Testis (tissue), 3 donors: ENCODE data around the gene MAGED2. TPM values are rescaled to one million over a fixed set of nuclear protein-coding genes. Genes with fewer than 3 reads are reported as not detected.

Experiments used
- DNase-seq: peaks from one replicate; pipeline ENCODE4 v3.0.0-alpha.2; 2019
- H3K27ac ChIP-seq, 2 donors: fragments of 200-600 bp; sonication (generic); one replicate each; pipeline ENCODE4 v1.5.1; 2019
- H3K27me3 ChIP-seq: fragments of 200-600 bp; sonication (generic); one replicate; pipeline ENCODE4 v1.5.1; 2019
- H3K36me3 ChIP-seq: fragments of 200-600 bp; sonication (generic); one replicate; pipeline ENCODE4 v1.5.1; 2017; ENCODE audit warnings: low read depth; ENCODE audit errors: missing control alignments
- H3K4me1 ChIP-seq: fragments of 200-600 bp; sonication (generic); one replicate; pipeline ENCODE4 v1.5.1; 2019
- H3K4me3 ChIP-seq, 2 donors: fragments of 200-600 bp; sonication (generic); one replicate each; pipeline ENCODE4 v1.5.1; 2017 to 2019
- H3K9me3 ChIP-seq: fragments of 200-600 bp; sonication (generic); one replicate; pipeline ENCODE4 v1.5.1; 2017
- CTCF ChIP-seq, 3 experiments: fragments of 450-650 bp in 2 of 3; fragments of 200-600 bp in 1 of 3; sonication (generic) in 1 of 3; IDR thresholded peaks; one replicate each; pipeline ENCODE4 v1.5.1; 2016 to 2019; ENCODE audit warnings: antibody characterized with exemption in 3 of 3, mild to moderate bottlenecking in 2 of 3, moderate library complexity in 1 of 3
- POLR2A ChIP-seq: fragments of 450-650 bp; IDR thresholded peaks from one replicate; pipeline ENCODE4 v1.6.1; 2017; ENCODE audit warnings: antibody characterized with exemption, mild to moderate bottlenecking, moderate library complexity
- WGBS, 2 donors: methylation state at CpG; one replicate each; pipeline ENCODE4 v1.1.5; 2018; 5-methylcytosine and 5-hydroxymethylcytosine counted together
- intact Hi-C: fragments of 100-400 bp; cut with DNase I; formaldehyde crosslinking; loops from one replicate; pipeline ENCODE4 v1.15.1; 2023; ENCODE audit warnings: low total_unique reads
- polyA plus RNA-seq: library from polyadenylated mRNA; stranded (reverse); fragments of 350-450 nt; fragmentation: Illumina TruSeq; extraction: RNeasy Lipid Tissue Mini Kit (QIAGEN cat#74804); gene quantifications from one replicate; pipeline ENCODE4 v1.2.3, GENCODE V29; 2014; ENCODE audit warnings: low read depth, low replicate concordance; ENCODE audit not compliant: insufficient read depth
- total RNA-seq, 2 donors: library from RNA; depleted of rRNA; stranded (reverse); fragments of >200 nt; gene quantifications; one replicate each; pipeline ENCODE4 v1.2.3, GENCODE V29; 2016

MAGED2 gene
- total and polyA plus RNA-seq, 3 donors from 2014 or later: 179 to 288 (median 206) TPM

DNA sequence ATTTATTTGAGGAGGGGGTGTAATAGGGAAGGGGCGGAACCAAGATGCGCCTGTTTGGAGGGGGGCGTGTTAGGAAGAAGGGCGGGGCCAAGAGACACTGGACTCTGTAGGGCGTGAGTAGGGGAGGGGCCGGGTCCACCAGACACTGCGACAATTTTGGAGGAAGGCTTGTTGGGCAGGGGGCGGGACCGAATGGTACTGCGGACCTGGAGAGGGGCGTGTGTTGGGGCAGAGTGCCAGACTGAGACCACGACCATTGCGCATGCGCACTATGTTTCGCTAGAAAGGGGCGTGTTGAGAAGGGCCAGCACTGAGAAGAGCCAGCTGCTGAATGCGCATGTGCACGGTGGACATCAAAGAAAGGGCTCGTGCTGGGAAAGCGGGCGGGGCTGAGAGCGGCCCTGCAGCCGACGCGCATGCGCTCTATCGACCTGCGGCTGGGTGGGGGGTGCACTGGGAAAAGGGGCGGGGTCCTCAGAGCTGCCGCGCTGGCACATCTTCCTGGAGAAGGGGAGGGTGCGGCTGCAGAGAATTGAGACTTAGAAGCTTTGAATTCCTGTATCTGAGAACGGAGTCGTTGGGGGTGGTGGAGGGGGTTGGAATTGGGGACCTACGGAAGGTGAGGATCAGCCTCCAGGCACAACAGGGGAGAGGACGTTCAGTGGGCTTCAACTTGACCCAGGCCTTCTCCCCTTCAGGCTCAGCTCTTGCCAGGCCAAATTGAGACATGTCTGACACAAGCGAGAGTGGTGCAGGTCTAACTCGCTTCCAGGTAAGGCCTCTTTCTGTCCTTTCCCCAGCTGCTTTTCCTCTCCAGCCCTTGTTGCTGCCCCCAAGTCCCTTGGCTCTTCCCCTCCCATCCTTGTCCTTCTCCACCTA lies 1.3 kb downstream of the MAGED2 start:
- 2 to 4% methylated on average over 23 to 38 of the region's 38 CpGs for WGBS, 2 donors
- peak; percentile 94 for DNase-seq
- Histone ChIP-seq H3K36me3 (no peaks in the 10 kb centered on the region), H3K27ac (peak overlapping the region; percentile 91 to 92), H3K4me3 (peak overlapping the region; percentile 66 to 81), H3K4me1 (peaks cover 7% of the 10 kb centered on the region), H3K27me3 (no peaks in the 10 kb centered on the region), H3K9me3 (no peaks in the 10 kb centered on the region)
- intact Hi-C loops: no loop called here
- TF ChIP-seq POLR2A (no peak), CTCF (IDR thresholded peaks at IDR 0.05) (no peak)

- Histone ChIP-seq H3K27ac (no peak overlapping the region), H3K36me3 (no peaks in the 10 kb centered on the region), H3K4me3 (no peak overlapping the region), H3K4me1 (peaks cover 7% of the 10 kb centered on the region), H3K9me3 (no peaks in the 10 kb centered on the region), H3K27me3 (no peaks in the 10 kb centered on the region)
- no peak for DNase-seq
- intact Hi-C loops: no loop called here
- TF ChIP-seq CTCF (IDR thresholded peaks at IDR 0.05): no peak
- no peak for TF ChIP-seq POLR2A
- 63 to 80% methylated on average over 3 to 5 of the region's 5 CpGs for WGBS, 2 donors
These were observed 3.0 kb downstream of the MAGED2 start for GRCh38 chrX:54810532-54810931.

DNA sequence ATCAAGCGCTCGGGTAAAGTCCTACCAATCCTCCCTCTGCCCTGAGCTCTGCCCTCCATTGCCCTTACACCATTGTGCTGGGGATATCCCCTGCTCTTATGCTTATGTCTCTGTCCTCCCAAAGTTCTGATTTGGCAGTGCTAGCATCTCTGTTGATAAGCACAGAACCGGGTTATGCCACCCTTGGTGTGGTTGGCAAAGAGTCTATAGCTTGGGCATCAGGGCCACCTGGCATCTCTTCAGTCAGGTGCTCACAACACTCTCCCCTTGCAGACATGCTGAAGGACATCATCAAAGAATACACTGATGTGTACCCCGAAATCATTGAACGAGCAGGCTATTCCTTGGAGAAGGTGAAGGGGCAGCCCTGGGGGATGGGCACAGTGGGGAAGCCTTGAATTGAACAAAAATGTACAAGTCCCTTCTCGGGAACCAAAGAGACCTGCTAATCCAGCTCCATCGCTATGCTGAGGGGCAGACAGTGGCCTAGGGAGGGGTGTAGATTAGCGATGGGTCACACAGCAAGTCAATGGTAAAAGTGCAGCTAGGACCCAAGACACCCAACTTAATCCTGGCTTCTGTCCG lies 3.8 kb downstream of the MAGED2 start:
- Histone ChIP-seq H3K36me3 (no peaks in the 10 kb centered on the region), H3K9me3 (no peaks in the 10 kb centered on the region), H3K4me1 (peaks cover 7% of the 10 kb centered on the region), H3K27me3 (no peaks in the 10 kb centered on the region), H3K4me3 (no peak overlapping the region), H3K27ac (no peak overlapping the region)
- TF ChIP-seq POLR2A: no peak
- no peak for TF ChIP-seq CTCF (IDR thresholded peaks at IDR 0.05)
- DNase-seq: no peak
- intact Hi-C loops: no loop called here
- WGBS, 2 donors: 69% methylated on average over 7 of the region's 9 CpGs; no CpG with 5 or more reads in 1 of the 2 donors

- no peaks in the 10 kb centered on the region for H3K9me3 ChIP-seq
- intact Hi-C loops: no loop called here
These were observed 4.8 kb downstream of the MAGED2 start for GRCh38 chrX:54812306-54812705.

More at GRCh38 chrX:54812306-54812705, 4.8 kb downstream of the MAGED2 start:
- TF ChIP-seq CTCF (IDR thresholded peaks at IDR 0.05): no peak
- no peak for TF ChIP-seq POLR2A
- no peaks in the 10 kb centered on the region for H3K27me3 ChIP-seq
- no peak overlapping the region for H3K27ac ChIP-seq
- 80 to 83% methylated on average over 2 to 3 of the region's 3 CpGs for WGBS, 2 donors
- no peak overlapping the region for H3K4me3 ChIP-seq
- H3K4me1 ChIP-seq: peaks cover 7% of the 10 kb centered on the region
- no peaks in the 10 kb centered on the region for H3K36me3 ChIP-seq
- DNase-seq: no peak
